Right atrium auricular region (tissue), 2 donors: ENCODE measurements around the gene EHMT2. TPM values are rescaled to one million over a fixed set of nuclear protein-coding genes. Genes with fewer than 3 reads are reported as not detected.

Experiments used
- DNase-seq: peaks from one replicate; pipeline ENCODE4 v3.0.0-alpha.2; 2019; ENCODE audit warnings: low spot score
- H3K27ac ChIP-seq, 2 donors: fragments of 200-600 bp; sonication (generic); 1 replicate in 1 of 2; 2 replicates in 1 of 2; pipeline ENCODE4 v1.5.1; 2016 to 2019
- H3K27me3 ChIP-seq, 2 donors: fragments of 200-600 bp; sonication (generic); one replicate each; pipeline versions ENCODE4 v1.5.1 to v1.6.0; 2017 to 2019
- H3K36me3 ChIP-seq: fragments of 200-600 bp; sonication (generic); one replicate; pipeline ENCODE4 v1.5.1; 2016
- H3K4me1 ChIP-seq, 2 donors: fragments of 200-600 bp; sonication (generic); one replicate each; pipeline versions ENCODE4 v1.5.1 to v1.6.0; 2017 to 2019
- H3K4me3 ChIP-seq, 2 donors: fragments of 200-600 bp; sonication (generic); 1 replicate in 1 of 2; 2 replicates in 1 of 2; pipeline ENCODE4 v1.5.1; 2017 to 2019; ENCODE audit warnings: mild to moderate bottlenecking in 1 of 2, moderate library complexity in 1 of 2
- H3K9me3 ChIP-seq, 2 donors: fragments of 200-600 bp; sonication (generic); one replicate each; pipeline ENCODE4 v1.5.1; 2019
- CTCF ChIP-seq, 2 donors: fragments of 200-600 bp; sonication (generic); IDR thresholded peaks; one replicate each; pipeline ENCODE4 v1.5.1; 2019; ENCODE audit warnings: antibody characterized with exemption in 2 of 2
- total RNA-seq, 2 donors: library from RNA; depleted of rRNA; stranded (reverse); fragments of >200 nt; gene quantifications; one replicate each; pipeline ENCODE4 v1.1.0, GENCODE V29; 2016

Gene EHMT2
- total RNA-seq, 2 donors from 2014 or later: 10.5 to 19.1 TPM

- peak overlapping the region in 1 of 2 donors; percentile 89 for H3K27ac ChIP-seq
Observed at GRCh38 chr6:31899882-31900722, 2.6 kb upstream of the EHMT2 start.

GRCh38 chr6:31899215-31899614 is 1.7 kb upstream of the EHMT2 start:
- H3K27ac ChIP-seq: peak overlapping the region in 1 of 2 donors; percentile 87
- DNase-seq: no peak
- TF ChIP-seq CTCF (IDR thresholded peaks at IDR 0.05): no peak

More at GRCh38 chr6:31899882-31900722, 2.6 kb upstream of the EHMT2 start:
- Histone ChIP-seq H3K27me3 (no peaks in the 10 kb centered on the region), H3K9me3 (no peaks in the 10 kb centered on the region), H3K4me1 (peaks cover 0 to 49% of the 10 kb centered on the region in 2 donors), H3K4me3 (no peak overlapping the region), H3K36me3 (no peaks in the 10 kb centered on the region)
- DNase-seq: no peak
- no peak for TF ChIP-seq CTCF (IDR thresholded peaks at IDR 0.05)

DNA sequence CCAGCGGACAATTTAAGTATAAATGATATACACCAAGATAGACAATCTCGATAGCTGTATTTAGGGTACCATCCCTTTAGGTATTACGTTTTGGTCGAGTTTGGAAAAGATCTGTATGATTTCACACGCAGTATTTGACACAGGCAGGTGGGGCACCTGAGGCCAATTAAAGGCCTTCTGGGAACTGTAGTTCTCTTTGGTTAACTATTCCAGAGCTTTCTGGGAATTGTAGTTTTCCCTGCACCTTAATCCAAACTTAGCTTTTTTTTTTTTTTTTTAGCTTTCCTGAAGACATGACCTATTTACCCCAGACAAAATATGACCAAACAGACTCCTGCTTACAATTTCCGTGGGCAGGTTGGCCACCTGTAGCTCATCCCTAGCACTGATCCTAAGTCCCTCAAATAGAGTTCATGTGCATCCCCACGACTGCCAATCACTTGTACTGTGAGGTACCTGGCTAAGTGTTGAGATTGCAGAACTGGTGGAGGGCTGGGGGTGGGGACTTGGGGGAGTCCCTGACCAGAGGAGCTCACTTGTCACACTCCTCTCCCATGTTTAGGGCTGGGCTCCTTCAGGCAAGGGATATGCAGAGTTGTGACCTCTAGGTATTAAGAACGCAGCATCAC is 999 bp upstream of the EHMT2 start:
- Histone ChIP-seq H3K4me1 (peaks cover 0 to 49% of the 10 kb centered on the region in 2 donors), H3K27ac (peak overlapping the region; percentile 87 to 92)
- DNase-seq: no peak

More at GRCh38 chr6:31899215-31899614, 1.7 kb upstream of the EHMT2 start:
- H3K9me3 ChIP-seq: no peaks in the 10 kb centered on the region
- H3K4me1 ChIP-seq: peaks cover 0 to 49% of the 10 kb centered on the region in 2 donors
- H3K36me3 ChIP-seq: no peaks in the 10 kb centered on the region
- no peaks in the 10 kb centered on the region for H3K27me3 ChIP-seq
- no peak overlapping the region for H3K4me3 ChIP-seq

DNA sequence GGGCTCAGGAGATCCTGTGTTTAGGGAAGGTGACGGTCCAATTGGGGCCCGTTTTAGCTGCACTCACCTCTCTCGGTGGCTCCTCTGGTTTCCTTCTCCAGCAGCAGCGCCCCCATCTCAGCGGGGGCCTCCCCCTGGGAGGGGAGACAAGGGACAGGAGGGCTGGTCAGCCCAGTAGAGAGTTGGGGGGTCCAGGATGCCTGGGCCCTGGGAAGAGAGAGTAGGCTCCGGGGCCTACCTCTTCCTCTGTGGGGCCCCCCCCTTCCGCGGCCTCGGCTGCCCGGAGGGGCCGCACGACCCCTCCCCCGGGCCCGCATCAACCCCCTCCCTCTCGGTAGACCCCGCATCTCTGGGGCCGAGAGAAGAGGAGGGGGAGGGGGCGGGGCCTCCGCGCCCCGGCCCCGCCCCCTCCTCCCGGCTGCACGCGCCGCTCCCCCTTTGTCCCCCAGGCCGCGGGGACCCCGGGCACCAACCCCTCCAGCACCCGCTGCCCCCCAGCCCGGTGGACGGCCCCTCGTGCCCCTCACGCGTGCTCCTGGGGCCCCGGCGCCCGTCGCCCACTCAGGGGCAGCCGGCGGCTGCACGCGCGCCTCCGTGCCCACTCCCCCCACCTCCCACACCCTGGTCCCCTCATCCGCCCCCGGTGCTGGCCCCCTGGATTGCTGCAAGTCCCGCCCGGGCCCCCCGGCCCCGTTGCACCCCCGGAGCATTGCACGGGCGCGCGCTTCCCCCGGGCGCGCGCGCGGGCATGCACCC is 464 bp downstream of the EHMT2 start:
- no peak for DNase-seq
- H3K4me3 ChIP-seq: peak overlapping the region; percentile 96 to 99
- peaks cover 0 to 40% of the 10 kb centered on the region in 2 donors for H3K4me1 ChIP-seq
- peak overlapping the region; percentile 87 to 92 for H3K27ac ChIP-seq
- H3K27me3 ChIP-seq: no peaks in the 10 kb centered on the region
- H3K9me3 ChIP-seq: no peaks in the 10 kb centered on the region
- no peak for TF ChIP-seq CTCF (IDR thresholded peaks at IDR 0.05)
- peaks cover 13% of the 10 kb centered on the region for H3K36me3 ChIP-seq

More for the DNA sequence above, 999 bp upstream of the EHMT2 start:
- TF ChIP-seq CTCF (IDR thresholded peaks at IDR 0.05): no peak
- no peaks in the 10 kb centered on the region for H3K9me3 ChIP-seq
- H3K36me3 ChIP-seq: no peaks in the 10 kb centered on the region
- peak overlapping the region; percentile 96 to 99 for H3K4me3 ChIP-seq
- no peaks in the 10 kb centered on the region for H3K27me3 ChIP-seq

- Histone ChIP-seq H3K36me3 (peaks cover 16% of the 10 kb centered on the region), H3K9me3 (no peaks in the 10 kb centered on the region), H3K27ac (peak overlapping the region; percentile 87 to 92), H3K27me3 (no peaks in the 10 kb centered on the region), H3K4me3 (peak overlapping the region in 1 of 2 donors; percentile 99), H3K4me1 (peaks cover 0 to 39% of the 10 kb centered on the region in 2 donors)
- TF ChIP-seq CTCF (IDR thresholded peaks at IDR 0.05): no peak
- no peak for DNase-seq
Observed at GRCh38 chr6:31896493-31896855, 1.0 kb downstream of the EHMT2 start.
